ENCODE results near the gene USP8.
"Not testable (repeated sequence)": the region's sequence is repeated elsewhere in the genome, so short reads cannot be mapped to it uniquely, and the experiment has no call there.

- TF ChIP-seq CTCF, EP300 (IDR thresholded peaks at IDR 0.05): not testable (repeated sequence)
Measured at GRCh38 chr15:50379413-50379812, 44.8 kb upstream of the USP8 start.

All from ovary (tissue), 3 donors.